Right ventricle myocardium inferior (tissue), 1 donor: ENCODE results near the gene FOXK2. TPM values are rescaled to one million over a fixed set of nuclear protein-coding genes. Genes with fewer than 3 reads are reported as not detected.

Experiments
- ATAC-seq: fragments of 200-7000 bp; cut with Tn5 transposase; one replicate; pipeline ENCODE4 v1.9.1; 2020; ENCODE audit warnings: mild to moderate bottlenecking, moderate library complexity
- DNase-seq: peaks from one replicate; pipeline ENCODE4 v3.0.0; 2021; ENCODE audit errors: missing footprints
- intact Hi-C: fragments of 100-400 bp; cut with DNase I; formaldehyde crosslinking; loops from one replicate; pipeline ENCODE4 v1.11.0; 2022
- total RNA-seq: library from RNA; stranded (reverse); fragmentation: NEBNext Ultra II Directional; extraction: Animal tissue kit (Norgen Biotek cat#: 25700); gene quantifications from one replicate; pipeline ENCODE4 v1.2.1, GENCODE V29; 2021
- donor health status: DM: no; HTN: yes; CAD: no; lungs with severe emphysema.

Gene FOXK2
- total RNA-seq, 1 donor from 2014 or later = 39.4 TPM

DNA sequence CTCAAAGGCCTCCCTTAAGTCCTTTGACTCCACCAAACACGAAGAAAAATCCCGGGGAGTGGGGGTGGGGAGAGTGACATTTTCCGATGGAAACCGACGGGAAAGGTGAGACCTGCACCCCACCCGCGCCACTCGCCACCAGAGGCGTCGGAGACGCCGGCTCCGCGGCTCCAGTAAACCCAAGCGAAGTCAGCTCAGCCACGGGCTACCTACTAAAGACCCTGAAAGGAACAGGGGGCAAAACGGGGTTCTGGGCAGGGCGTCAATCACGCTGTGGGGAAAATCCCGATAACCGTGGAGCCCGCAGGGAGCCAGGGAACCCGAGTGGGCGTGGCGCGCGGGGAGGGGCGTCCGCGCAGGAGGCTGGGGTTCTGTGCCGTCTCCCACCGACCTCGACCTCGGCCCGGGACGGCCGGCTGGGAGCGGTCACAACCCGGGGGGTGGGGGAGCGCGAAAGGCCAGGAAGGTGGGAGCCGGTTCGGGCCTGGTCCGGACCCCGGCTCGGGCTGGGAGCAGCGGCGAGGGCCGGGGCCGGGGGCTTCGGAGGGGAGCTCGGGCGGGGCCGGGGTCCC is 128.1 kb downstream of the FOXK2 start:
- ATAC-seq (peak; percentile 4), DNase-seq (peak; percentile 66)
- intact Hi-C loops = loop anchor here (1.0 to 5.0 kb wide), 3 partner anchors 50 to 229 kb away; partner anchors contain the start of genes HEXD, OGFOD3, RAB40B and TBCD

DNA sequence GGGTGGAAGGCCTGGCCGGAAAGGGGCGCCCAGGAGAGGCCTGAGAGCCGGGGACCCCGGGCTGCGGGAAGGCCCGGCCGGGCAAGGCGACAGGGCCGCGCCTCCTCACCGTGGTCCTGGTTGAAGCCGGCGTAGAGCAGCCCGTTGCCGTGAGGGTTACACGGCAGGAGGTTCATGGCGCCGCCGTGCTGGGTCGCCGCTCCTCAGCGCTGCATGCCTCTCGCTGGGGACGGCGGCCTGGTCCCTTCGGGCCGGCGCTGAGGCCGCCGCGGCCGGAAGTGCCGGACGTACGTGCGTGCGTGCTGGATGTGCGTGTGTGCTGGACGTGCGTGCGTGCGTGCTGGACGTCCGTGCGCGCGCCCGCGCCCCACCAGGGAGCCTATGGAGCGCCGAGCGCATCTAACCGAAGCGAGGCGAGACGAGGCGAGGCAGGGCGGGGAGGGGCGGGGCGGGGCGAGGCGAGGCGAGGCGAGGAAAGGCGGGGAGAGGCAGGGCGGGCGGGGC is 128.7 kb downstream of the FOXK2 start, which contains the start of gene WDR45B:
Gene WDR45B, minus strand, starts transcription at position 280 of the 504 bp plus-strand sequence. Its CDS starts 104 bp downstream, at position 176.
- DNase-seq (peak; percentile 98), ATAC-seq (peak; percentile 98)
- intact Hi-C loops = loop anchor here (1.0 to 5.0 kb wide), 3 partner anchors 49 to 230 kb away; partner anchors contain the start of genes HEXD, OGFOD3, RAB40B and TBCD

DNA sequence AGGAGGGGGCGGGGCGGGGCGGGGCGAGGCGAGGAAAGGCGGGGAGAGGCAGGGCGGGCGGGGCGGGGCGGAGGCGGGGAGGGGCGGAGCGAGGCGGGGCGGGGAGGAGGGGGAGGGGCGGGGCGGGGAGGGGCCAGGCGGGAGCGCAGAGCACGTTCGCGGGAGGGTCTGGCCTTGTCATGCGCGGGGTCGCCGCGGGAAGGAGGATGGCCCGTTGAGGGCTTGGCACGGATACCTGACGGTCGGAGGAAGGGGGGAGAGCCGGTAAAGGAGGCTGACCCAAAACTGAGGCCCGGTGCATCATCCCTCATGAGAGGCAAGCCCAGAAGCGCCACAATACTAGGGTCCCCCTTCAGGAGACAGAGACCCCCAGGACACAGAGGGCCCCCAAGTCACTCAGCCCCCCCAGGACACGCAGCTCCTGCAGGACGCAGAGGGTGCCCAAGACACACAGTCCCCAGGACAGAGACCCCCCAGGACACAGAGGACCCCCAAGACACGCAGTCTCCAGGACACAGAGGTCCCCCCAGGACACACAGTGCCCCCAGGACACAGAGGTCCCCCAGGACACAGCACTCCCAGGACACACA is 129.3 kb downstream of the FOXK2 start:
- DNase-seq = peak; percentile 82
- intact Hi-C loops = loop anchor here (1.0 to 5.0 kb wide), 3 partner anchors 48 to 231 kb away; partner anchors contain the start of genes HEXD, OGFOD3, RAB40B and TBCD
- ATAC-seq = peak; percentile 21

- peak; percentile 69 for DNase-seq
- intact Hi-C loops = loop anchor here (5.0 kb wide), 2 partner anchors 48 to 103 kb away; partner anchors contain the start of genes RAB40B and TBCD
- no peak for ATAC-seq
These were observed 130.1 kb downstream of the FOXK2 start for GRCh38 chr17:82649501-82650261.

GRCh38 chr17:82650723-82651122 is 131.2 kb downstream of the FOXK2 start:
- intact Hi-C loops = no loop called here
- ATAC-seq (no peak), DNase-seq (no peak)

- ATAC-seq (no peak), DNase-seq (peak; percentile 52)
- intact Hi-C loops = no loop called here
These were observed 134.4 kb downstream of the FOXK2 start for GRCh38 chr17:82653651-82654528.

Other genes with a start within 250 kb of the FOXK2 start
- gene CSNK1D, start 246.0 kb upstream of the FOXK2 start, total RNA-seq = 62.6 TPM
- gene CD7, start 202.1 kb upstream of the FOXK2 start, total RNA-seq = 0.73 TPM
- gene SECTM1, start 186.0 kb upstream of the FOXK2 start, total RNA-seq = 4.9 TPM
- not detected for gene TEX19, start 160.5 kb upstream of the FOXK2 start, total RNA-seq
- gene UTS2R, start 148.0 kb upstream of the FOXK2 start, total RNA-seq = 0.76 TPM
- gene HEXD, start 101.4 kb upstream of the FOXK2 start, total RNA-seq = 14.4 TPM
- 23.5 TPM for gene OGFOD3, start 101.1 kb upstream of the FOXK2 start, total RNA-seq
- 29.4 TPM for gene CYBC1, start 69.0 kb upstream of the FOXK2 start, total RNA-seq
- 72.7 TPM for gene NARF, start 61.0 kb upstream of the FOXK2 start, total RNA-seq
- 38.0 TPM for gene WDR45B, start 128.7 kb downstream of the FOXK2 start, total RNA-seq
- gene RAB40B, start 179.0 kb downstream of the FOXK2 start, total RNA-seq = 19.9 TPM
- gene FN3KRP, start 197.0 kb downstream of the FOXK2 start, total RNA-seq = 13.0 TPM
- gene FN3K, start 215.9 kb downstream of the FOXK2 start, total RNA-seq = 78.3 TPM
- gene TBCD, start 232.3 kb downstream of the FOXK2 start, total RNA-seq = 43.4 TPM